OCI-LY1 (cell line): Measurements from ENCODE around the gene PTPRZ1.

ENCODE experiments used
- H2AFZ ChIP-seq: fragments of 200-600 bp; sonication (generic), shearing (Covaris generic); 2 replicates; pipeline ENCODE4 v1.6.0; 2014; ENCODE audit warnings: antibody characterized with exemption, mild to moderate bottlenecking, low read length
- H3F3A ChIP-seq: fragments of 200-600 bp; sonication (generic), shearing (Covaris generic); 2 replicates; pipeline ENCODE4 v1.6.0; 2014; ENCODE audit warnings: mild to moderate bottlenecking, antibody characterized with exemption, low read length, moderate library complexity; ENCODE audit not compliant: insufficient read depth
- H3K27ac ChIP-seq: fragments of 200-600 bp; sonication (generic); 2 replicates; pipeline ENCODE4 v1.5.1; 2014; ENCODE audit warnings: low read length, mixed run types, mild to moderate bottlenecking, low read depth; ENCODE audit not compliant: poor library complexity, severe bottlenecking
- H3K27me3 ChIP-seq: fragments of 200-600 bp; sonication (generic); 2 replicates; pipeline ENCODE4 v1.6.0; 2014; ENCODE audit warnings: antibody characterized with exemption, mild to moderate bottlenecking, low read length, moderate library complexity; ENCODE audit not compliant: insufficient read depth
- H3K36me3 ChIP-seq: fragments of 200-600 bp; sonication (generic); 2 replicates; pipeline ENCODE4 v1.6.1; 2014; ENCODE audit warnings: mild to moderate bottlenecking, antibody characterized with exemption, low read length, moderate library complexity, mixed read lengths; ENCODE audit not compliant: insufficient read depth
- H3K4me1 ChIP-seq: fragments of 200-600 bp; sonication (generic); 2 replicates; pipeline ENCODE4 v1.5.1; 2014; ENCODE audit warnings: mild to moderate bottlenecking, low read length, moderate library complexity; ENCODE audit not compliant: insufficient read depth, severe bottlenecking
- H3K4me2 ChIP-seq: fragments of 200-600 bp; sonication (generic), shearing (Covaris generic); 2 replicates; pipeline ENCODE4 v1.6.1; 2014; ENCODE audit warnings: low read length
- H3K4me3 ChIP-seq: fragments of 200-600 bp; sonication (generic); 2 replicates; pipeline ENCODE4 v1.5.1; 2014; ENCODE audit warnings: low read length, low read depth, mild to moderate bottlenecking, mixed read lengths; ENCODE audit not compliant: poor library complexity, severe bottlenecking
- H3K79me2 ChIP-seq: fragments of 200-600 bp; shearing (Covaris generic); 2 replicates; pipeline ENCODE4 v1.6.1; 2016; ENCODE audit warnings: mixed run types, low read length, mixed read lengths; ENCODE audit not compliant: insufficient read depth
- H3K9ac ChIP-seq: fragments of 200-600 bp; sonication (generic), shearing (Covaris generic); 2 replicates; pipeline ENCODE4 v1.6.1; 2014; ENCODE audit warnings: mild to moderate bottlenecking, low read length, mixed read lengths
- H3K9me2 ChIP-seq: fragments of 200-600 bp; sonication (generic), shearing (Covaris generic); 2 replicates; pipeline ENCODE4 v1.6.1; 2014; ENCODE audit warnings: low read depth, mild to moderate bottlenecking, low read length, mixed read lengths
- H3K9me3 ChIP-seq: fragments of 200-600 bp; shearing (Covaris generic); 2 replicates; pipeline ENCODE4 v1.6.1; 2014; ENCODE audit warnings: low read length, mixed read lengths
- H4K20me1 ChIP-seq: fragments of 200-600 bp; sonication (generic), shearing (Covaris generic); 2 replicates; pipeline ENCODE4 v1.6.0; 2016; ENCODE audit warnings: mild to moderate bottlenecking, low read length; ENCODE audit not compliant: insufficient read depth
- EZH2 ChIP-seq: fragments of 200-600 bp; sonication (generic), shearing (Covaris generic); IDR thresholded peaks from 2 replicates; pipeline ENCODE4 v1.8.0; 2017; ENCODE audit warnings: borderline replicate concordance, mixed run types, mild to moderate bottlenecking, antibody characterized with exemption, low read length, moderate library complexity, mixed read lengths
- TF ChIP-seq, protein P1 (sequence below): fragments of 200-600 bp; sonication (generic), shearing (Covaris generic); IDR thresholded peaks from 2 replicates; pipeline ENCODE4 v1.5.1; 2017; ENCODE audit warnings: mild to moderate bottlenecking, antibody characterized with exemption, low read length, moderate library complexity, mixed read lengths

The PTPRZ1 gene

DNA sequence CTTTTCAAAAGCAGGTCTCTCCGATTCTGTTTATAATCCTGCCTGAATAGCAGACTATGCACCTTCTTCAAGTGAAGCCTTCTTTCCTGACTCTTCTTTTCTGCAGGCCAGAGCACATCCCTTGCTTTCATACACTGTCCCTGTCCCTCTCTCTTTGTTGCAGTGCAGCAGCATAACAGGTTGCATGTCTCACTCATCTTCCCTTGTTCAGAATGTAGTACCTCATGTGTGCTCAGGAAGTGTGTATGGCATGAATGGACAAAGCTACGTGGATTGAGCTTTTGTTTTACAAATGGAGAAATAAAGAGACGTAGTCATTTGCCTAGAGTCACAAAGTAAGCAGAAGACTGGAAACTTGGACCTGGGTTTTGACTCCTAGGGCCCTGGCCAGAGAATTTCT, 68.0 kb downstream of the PTPRZ1 start:
- no peaks in the 10 kb centered on the region for H3K36me3 ChIP-seq
- no peaks in the 10 kb centered on the region for H3F3A ChIP-seq
- no peaks in the 10 kb centered on the region for H4K20me1 ChIP-seq
- H3K4me3 ChIP-seq: no peak overlapping the region
- no peak overlapping the region for H3K9ac ChIP-seq
- no peaks in the 10 kb centered on the region for H3K79me2 ChIP-seq
- no peaks in the 10 kb centered on the region for H3K27me3 ChIP-seq
- no peak overlapping the region for H2AFZ ChIP-seq
- TF ChIP-seq, protein P1, sequence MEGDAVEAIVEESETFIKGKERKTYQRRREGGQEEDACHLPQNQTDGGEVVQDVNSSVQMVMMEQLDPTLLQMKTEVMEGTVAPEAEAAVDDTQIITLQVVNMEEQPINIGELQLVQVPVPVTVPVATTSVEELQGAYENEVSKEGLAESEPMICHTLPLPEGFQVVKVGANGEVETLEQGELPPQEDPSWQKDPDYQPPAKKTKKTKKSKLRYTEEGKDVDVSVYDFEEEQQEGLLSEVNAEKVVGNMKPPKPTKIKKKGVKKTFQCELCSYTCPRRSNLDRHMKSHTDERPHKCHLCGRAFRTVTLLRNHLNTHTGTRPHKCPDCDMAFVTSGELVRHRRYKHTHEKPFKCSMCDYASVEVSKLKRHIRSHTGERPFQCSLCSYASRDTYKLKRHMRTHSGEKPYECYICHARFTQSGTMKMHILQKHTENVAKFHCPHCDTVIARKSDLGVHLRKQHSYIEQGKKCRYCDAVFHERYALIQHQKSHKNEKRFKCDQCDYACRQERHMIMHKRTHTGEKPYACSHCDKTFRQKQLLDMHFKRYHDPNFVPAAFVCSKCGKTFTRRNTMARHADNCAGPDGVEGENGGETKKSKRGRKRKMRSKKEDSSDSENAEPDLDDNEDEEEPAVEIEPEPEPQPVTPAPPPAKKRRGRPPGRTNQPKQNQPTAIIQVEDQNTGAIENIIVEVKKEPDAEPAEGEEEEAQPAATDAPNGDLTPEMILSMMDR: no peak
- no peak for TF ChIP-seq EZH2
- no peaks in the 10 kb centered on the region for H3K9me2 ChIP-seq
- no peaks in the 10 kb centered on the region for H3K4me1 ChIP-seq
- H3K27ac ChIP-seq: no peak overlapping the region
- no peaks in the 10 kb centered on the region for H3K9me3 ChIP-seq
- no peak overlapping the region for H3K4me2 ChIP-seq

- no peak overlapping the region for H3K9ac ChIP-seq
- H3K27me3 ChIP-seq: no peaks in the 10 kb centered on the region
- no peaks in the 10 kb centered on the region for H3K9me2 ChIP-seq
- no peak overlapping the region for H3K4me2 ChIP-seq
- H3F3A ChIP-seq: no peaks in the 10 kb centered on the region
- H4K20me1 ChIP-seq: no peaks in the 10 kb centered on the region
- no peak overlapping the region for H3K27ac ChIP-seq
- no peaks in the 10 kb centered on the region for H3K4me1 ChIP-seq
- no peak overlapping the region for H2AFZ ChIP-seq
- no peaks in the 10 kb centered on the region for H3K9me3 ChIP-seq
- no peaks in the 10 kb centered on the region for H3K36me3 ChIP-seq
- H3K4me3 ChIP-seq: no peak overlapping the region
- TF ChIP-seq, protein P1: no peak
- no peak for TF ChIP-seq EZH2
- no peaks in the 10 kb centered on the region for H3K79me2 ChIP-seq
Measured at GRCh38 chr7:121941830-121942229, 68.9 kb downstream of the PTPRZ1 start.

DNA sequence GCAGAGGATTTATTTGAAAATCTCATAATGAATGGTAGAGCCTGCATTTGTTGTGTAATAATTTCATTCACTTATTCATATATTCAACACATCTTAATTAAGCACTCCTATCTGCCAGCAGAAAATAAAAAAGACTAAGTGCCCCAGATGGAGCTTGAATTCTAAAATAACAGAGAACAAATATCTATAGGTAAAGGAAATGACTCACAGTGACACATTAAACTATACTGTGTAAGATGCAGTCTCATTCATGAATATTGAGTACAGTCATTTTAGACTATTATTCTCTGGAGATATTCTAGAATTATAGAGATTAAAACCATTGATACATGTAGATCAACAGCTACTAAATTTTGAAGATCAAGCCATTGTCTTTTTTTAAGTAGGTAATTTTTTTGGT, 72.1 kb downstream of the PTPRZ1 start:
- H3K9me3 ChIP-seq: no peaks in the 10 kb centered on the region

More for the DNA sequence above, 72.1 kb downstream of the PTPRZ1 start:
- H3F3A ChIP-seq: no peaks in the 10 kb centered on the region
- no peaks in the 10 kb centered on the region for H3K9me2 ChIP-seq
- no peak overlapping the region for H3K27ac ChIP-seq
- H4K20me1 ChIP-seq: no peaks in the 10 kb centered on the region
- H3K79me2 ChIP-seq: no peaks in the 10 kb centered on the region
- no peak overlapping the region for H3K4me3 ChIP-seq
- H3K4me1 ChIP-seq: no peaks in the 10 kb centered on the region
- TF ChIP-seq, protein P1: no peak
- TF ChIP-seq EZH2: no peak
- H3K36me3 ChIP-seq: no peaks in the 10 kb centered on the region
- no peak overlapping the region for H2AFZ ChIP-seq
- H3K4me2 ChIP-seq: no peak overlapping the region
- no peaks in the 10 kb centered on the region for H3K27me3 ChIP-seq
- H3K9ac ChIP-seq: no peak overlapping the region
